Neuronal stem cell (in vitro differentiated cells): ENCODE data around the gene HSD17B2.

Source experiments
- DNase-seq: peaks from one replicate; pipeline ENCODE4 v3.0.0-alpha.2; 2013; ENCODE audit warnings: low spot score
- H2AFZ ChIP-seq: one replicate; pipeline ENCODE4 v1.6.1; 2013; ENCODE audit warnings: mild to moderate bottlenecking, low read length, inconsistent platforms
- H2AK5ac ChIP-seq: 2 replicates; pipeline ENCODE4 v1.6.1; 2013; ENCODE audit warnings: low read depth, mild to moderate bottlenecking, inconsistent platforms, low read length, moderate library complexity, mixed read lengths
- H2BK120ac ChIP-seq: 2 replicates; pipeline ENCODE4 v1.6.1; 2013; ENCODE audit warnings: low read depth, mild to moderate bottlenecking, inconsistent platforms, low read length, moderate library complexity, mixed read lengths
- H2BK12ac ChIP-seq: one replicate; pipeline ENCODE4 v1.6.1; 2013; ENCODE audit warnings: low read length, inconsistent platforms
- H2BK15ac ChIP-seq: 2 replicates; pipeline ENCODE4 v1.6.1; 2013; ENCODE audit warnings: mild to moderate bottlenecking, low read length, inconsistent platforms, mixed read lengths
- H2BK5ac ChIP-seq: one replicate; pipeline ENCODE4 v1.6.1; 2013; ENCODE audit warnings: inconsistent platforms, mild to moderate bottlenecking, low read length, moderate library complexity
- H3K14ac ChIP-seq: one replicate; pipeline ENCODE4 v1.6.1; 2013; ENCODE audit warnings: low read length, inconsistent platforms
- H3K18ac ChIP-seq: 2 replicates; pipeline ENCODE4 v1.6.1; 2013; ENCODE audit warnings: low read length, inconsistent platforms
- H3K23ac ChIP-seq: 2 replicates; pipeline ENCODE4 v1.6.1; 2013; ENCODE audit warnings: low read depth, mild to moderate bottlenecking, mixed read lengths, low read length, inconsistent platforms; ENCODE audit not compliant: poor library complexity
- H3K27ac ChIP-seq: replicated peaks from 3 replicates; pipeline ENCODE4 v1.5.1; 2013; ENCODE audit warnings: low read length, inconsistent platforms
- H3K27me3 ChIP-seq, 3 experiments: 2 replicates each; pipeline ENCODE4 v1.6.1; 2013; ENCODE audit warnings: low read length in 3 of 3, mild to moderate bottlenecking in 2 of 3, inconsistent platforms in 1 of 3, low read depth in 1 of 3, mixed read lengths in 1 of 3, moderate library complexity in 1 of 3; ENCODE audit not compliant: control insufficient read depth in 3 of 3, insufficient read depth in 3 of 3
- H3K36me3 ChIP-seq, 2 donors: replicated peaks in 1 of 2; 2 replicates each; pipeline ENCODE4 v1.6.1; 2013; ENCODE audit warnings: low read length in 2 of 2; ENCODE audit not compliant: control insufficient read depth in 2 of 2, insufficient read depth in 2 of 2
- H3K4ac ChIP-seq: 2 replicates; pipeline ENCODE4 v1.6.1; 2013; ENCODE audit warnings: inconsistent platforms, mild to moderate bottlenecking, low read length, moderate library complexity
- H3K4me1 ChIP-seq, 2 donors: 1 replicate in 1 of 2; 2 replicates in 1 of 2; pipeline ENCODE4 v1.6.1; 2013; ENCODE audit warnings: low read length in 2 of 2, low read depth in 1 of 2; ENCODE audit not compliant: control insufficient read depth in 2 of 2, insufficient read depth in 1 of 2
- H3K4me2 ChIP-seq: one replicate; pipeline ENCODE4 v1.6.1; 2013; ENCODE audit warnings: mild to moderate bottlenecking, low read length, inconsistent platforms; ENCODE audit not compliant: insufficient read depth, poor library complexity, severe bottlenecking
- H3K4me3 ChIP-seq, 2 donors: 2 replicates each; pipeline ENCODE4 v1.5.1; 2013; ENCODE audit warnings: low read length in 2 of 2, mild to moderate bottlenecking in 2 of 2, inconsistent platforms in 1 of 2, moderate library complexity in 1 of 2
- H3K79me1 ChIP-seq: one replicate; pipeline ENCODE4 v1.6.1; 2013; ENCODE audit warnings: low read depth, mild to moderate bottlenecking, inconsistent platforms, low read length, moderate library complexity
- H3K9ac ChIP-seq: one replicate; pipeline ENCODE4 v1.6.1; 2013; ENCODE audit warnings: mild to moderate bottlenecking, low read depth, low read length, inconsistent platforms; ENCODE audit not compliant: poor library complexity
- H3K9me3 ChIP-seq, 2 donors: replicated peaks in 1 of 2; 2 replicates each; pipeline versions ENCODE3 to v1.6.1; 2013; ENCODE audit warnings: low read length in 2 of 2, mild to moderate bottlenecking in 2 of 2, inconsistent platforms in 1 of 2, low read depth in 1 of 2, mixed read lengths in 1 of 2, moderate library complexity in 1 of 2; ENCODE audit not compliant: control insufficient read depth in 2 of 2, insufficient read depth in 1 of 2
- H4K8ac ChIP-seq: one replicate; pipeline ENCODE4 v1.6.1; 2013; ENCODE audit warnings: low read depth, mild to moderate bottlenecking, inconsistent platforms, low read length, moderate library complexity
- H4K91ac ChIP-seq: one replicate; pipeline ENCODE4 v1.6.1; 2013; ENCODE audit warnings: low read length, low read depth, mild to moderate bottlenecking, inconsistent platforms; ENCODE audit not compliant: poor library complexity
- WGBS, 2 donors: extraction: QIAGEN DNeasy Blood & Tissue Kit; methylation state at CpG; one replicate each; pipeline ENCODE4 v1.1.7; 2013; ENCODE audit warnings: missing lambda C conversion rate in 2 of 2, mixed read lengths in 1 of 2; ENCODE audit not compliant: insufficient read length in 2 of 2, insufficient replicate concordance in 1 of 2; ENCODE audit errors: extremely low coverage in 2 of 2; 5-methylcytosine and 5-hydroxymethylcytosine counted together

The HSD17B2 gene

DNA sequence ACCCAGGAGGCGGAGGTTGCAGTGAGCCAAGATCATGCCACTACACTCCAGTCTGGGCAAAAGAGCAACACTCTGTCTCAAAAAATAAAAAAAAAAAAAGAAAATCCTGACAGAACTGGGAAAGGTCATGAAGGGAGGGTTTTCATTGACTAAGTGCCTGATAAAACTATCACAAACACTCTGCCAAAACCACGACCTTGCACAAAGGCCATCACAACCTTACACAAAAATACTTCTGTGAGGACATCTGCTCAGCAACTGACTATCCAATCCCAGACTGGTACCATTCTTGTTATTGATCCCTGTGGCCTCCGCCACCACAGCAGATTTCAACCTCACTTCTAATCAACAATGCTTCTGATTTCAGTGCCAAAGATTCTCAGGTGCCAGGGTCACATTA is 94.8 kb downstream of the HSD17B2 start:
- Histone ChIP-seq H3K18ac (no peak overlapping the region), H3K9me3 (no peaks in the 10 kb centered on the region), H3K27me3 (no peaks in the 10 kb centered on the region), H3K27ac (no peak overlapping the region), H4K8ac (no peak overlapping the region), H3K4me1 (no peaks in the 10 kb centered on the region), H2AK5ac (no peak overlapping the region), H2AFZ (no peak overlapping the region), H3K9ac (no peak overlapping the region), H3K36me3 (no peaks in the 10 kb centered on the region), H3K4me2 (no peak overlapping the region), H3K79me1 (no peaks in the 10 kb centered on the region), H3K23ac (no peak overlapping the region), H2BK5ac (no peak overlapping the region), H2BK12ac (no peak overlapping the region), H3K14ac (no peak overlapping the region), H2BK15ac (no peak overlapping the region), H4K91ac (no peak overlapping the region), H2BK120ac (no peak overlapping the region), H3K4ac (no peak overlapping the region), H3K4me3 (no peak overlapping the region)
- WGBS, 2 donors, result no CpG with 5 or more reads among the region's 3 CpGs
- no peak for DNase-seq

DNA sequence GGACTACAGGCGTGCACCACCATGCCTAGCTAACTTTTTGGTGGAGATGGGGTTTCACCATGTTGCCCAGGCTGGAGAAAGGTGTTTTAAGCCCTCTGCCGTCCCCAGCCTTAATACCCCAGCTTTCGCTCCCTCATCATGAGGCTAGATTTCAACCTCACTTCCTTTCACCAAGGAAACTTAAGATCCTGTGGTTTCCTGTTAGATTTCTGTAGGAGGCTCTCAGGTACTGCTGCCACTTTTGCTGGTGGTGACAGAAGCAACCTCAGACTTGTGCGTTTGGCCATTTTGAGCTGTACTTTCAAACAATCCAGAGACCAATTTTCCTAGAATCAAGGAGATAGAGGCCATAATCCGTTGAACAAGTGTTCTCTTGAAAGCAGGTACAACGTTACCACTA is 98.7 kb downstream of the HSD17B2 start:
- Histone ChIP-seq H4K91ac (no peak overlapping the region), H3K79me1 (no peaks in the 10 kb centered on the region), H3K4me3 (no peak overlapping the region), H3K9ac (no peak overlapping the region), H3K18ac (peak overlapping the region; percentile 17), H2BK120ac (no peak overlapping the region), H3K4me2 (no peak overlapping the region), H4K8ac (no peak overlapping the region), H2BK5ac (no peak overlapping the region), H3K23ac (no peak overlapping the region), H2AK5ac (no peak overlapping the region), H3K9me3 (no peaks in the 10 kb centered on the region), H3K27ac (no peak overlapping the region), H2AFZ (no peak overlapping the region), H3K4ac (no peak overlapping the region), H2BK15ac (no peak overlapping the region), H3K4me1 (peaks cover 0 to 2% of the 10 kb centered on the region in 2 donors), H3K27me3 (no peaks in the 10 kb centered on the region), H3K36me3 (peaks cover 2 to 17% of the 10 kb centered on the region in 2 donors), H2BK12ac (no peak overlapping the region), H3K14ac (no peak overlapping the region)
- no CpG with 5 or more reads among the region's 6 CpGs for WGBS, 2 donors
- no peak for DNase-seq

DNA sequence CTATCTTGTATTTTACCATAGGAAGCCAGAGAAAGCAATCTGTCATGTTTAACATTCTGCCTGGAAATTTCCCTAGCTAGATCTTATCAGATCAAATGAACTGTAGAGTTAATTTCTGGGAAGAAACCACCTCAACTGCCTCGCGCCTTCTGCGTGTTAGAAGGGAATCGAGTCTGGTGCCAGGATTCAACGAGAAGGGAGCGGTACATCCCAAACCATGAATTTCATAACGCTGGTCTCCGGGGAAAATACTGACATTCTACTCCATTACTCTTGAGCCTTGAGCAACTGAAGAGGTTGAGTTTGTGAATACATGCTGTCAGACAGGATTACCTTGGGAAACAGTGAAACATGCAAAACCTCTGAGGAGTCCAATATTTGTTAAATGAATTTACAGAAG is 99.8 kb downstream of the HSD17B2 start:
- H2AFZ ChIP-seq, result no peak overlapping the region
- H2AK5ac ChIP-seq, result no peak overlapping the region
- H2BK15ac ChIP-seq, result no peak overlapping the region
- H4K8ac ChIP-seq, result no peak overlapping the region
- no peak overlapping the region for H3K27ac ChIP-seq
- no CpG with 5 or more reads among the region's 8 CpGs for WGBS, 2 donors
- no peak overlapping the region for H3K9ac ChIP-seq
- H3K4me2 ChIP-seq, result no peak overlapping the region
- H3K4me1 ChIP-seq, result peaks cover 0 to 2% of the 10 kb centered on the region in 2 donors
- H3K4ac ChIP-seq, result no peak overlapping the region
- no peak overlapping the region for H2BK12ac ChIP-seq
- no peaks in the 10 kb centered on the region for H3K9me3 ChIP-seq
- H3K18ac ChIP-seq, result no peak overlapping the region
- H3K79me1 ChIP-seq, result no peaks in the 10 kb centered on the region
- no peak overlapping the region for H3K4me3 ChIP-seq
- H2BK120ac ChIP-seq, result no peak overlapping the region
- no peak overlapping the region for H4K91ac ChIP-seq
- H3K36me3 ChIP-seq, result peaks cover 2 to 17% of the 10 kb centered on the region in 2 donors
- no peak overlapping the region for H2BK5ac ChIP-seq
- H3K23ac ChIP-seq, result no peak overlapping the region
- no peak for DNase-seq
- H3K27me3 ChIP-seq, result no peaks in the 10 kb centered on the region
- H3K14ac ChIP-seq, result no peak overlapping the region

DNA sequence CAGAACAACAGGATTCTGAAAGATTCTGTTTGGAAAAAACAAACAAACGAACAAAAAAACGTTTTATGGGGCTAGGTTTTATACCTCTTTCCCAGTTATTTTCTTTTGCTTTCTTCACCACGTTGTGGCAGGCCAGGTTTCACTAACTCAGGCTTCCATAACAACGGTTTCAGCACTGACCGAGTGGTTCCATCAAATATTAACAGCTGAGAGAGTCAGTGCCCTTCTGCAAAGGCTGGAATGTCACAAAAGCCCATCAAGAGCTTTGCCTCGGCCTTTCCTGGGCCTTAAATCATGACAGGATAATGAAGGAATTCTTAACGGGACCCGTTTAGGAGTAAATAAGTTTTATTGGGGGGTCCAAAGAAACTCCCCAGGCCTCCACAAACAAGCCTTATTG is 100.8 kb downstream of the HSD17B2 start:
- no peak overlapping the region for H3K9ac ChIP-seq
- H3K4me2 ChIP-seq, result no peak overlapping the region
- no peak overlapping the region for H3K18ac ChIP-seq
- H2BK15ac ChIP-seq, result no peak overlapping the region
- no peak overlapping the region for H4K91ac ChIP-seq
- no peak overlapping the region for H3K23ac ChIP-seq
- peaks cover 0 to 2% of the 10 kb centered on the region in 2 donors for H3K4me1 ChIP-seq
- H4K8ac ChIP-seq, result no peak overlapping the region
- H2AFZ ChIP-seq, result no peak overlapping the region
- no peak overlapping the region for H2BK120ac ChIP-seq
- H3K14ac ChIP-seq, result no peak overlapping the region
- no peaks in the 10 kb centered on the region for H3K9me3 ChIP-seq
- no peak overlapping the region for H2AK5ac ChIP-seq
- no peak overlapping the region for H3K4me3 ChIP-seq
- H3K36me3 ChIP-seq, result peaks cover 2 to 17% of the 10 kb centered on the region in 2 donors
- H2BK5ac ChIP-seq, result no peak overlapping the region
- no peak overlapping the region for H3K4ac ChIP-seq
- H3K27me3 ChIP-seq, result no peaks in the 10 kb centered on the region
- DNase-seq, result no peak
- no peak overlapping the region for H2BK12ac ChIP-seq
- H3K79me1 ChIP-seq, result no peaks in the 10 kb centered on the region
- H3K27ac ChIP-seq, result no peak overlapping the region
- WGBS, 2 donors, result no CpG with 5 or more reads among the region's 8 CpGs
